Naive thymus-derived CD4-positive, alpha-beta T cell (primary cell): ENCODE data around the gene WIPI1. TPM values are rescaled to one million over a fixed set of nuclear protein-coding genes. Genes with fewer than 3 reads are reported as not detected.
"Not testable (repeated sequence)": the region's sequence is repeated elsewhere in the genome, so short reads cannot be mapped to it uniquely, and the experiment has no call there.

Experiments used
- ATAC-seq: fragments of 150-1000 bp; cut with Tn5 transposase; 2 replicates; pipeline ENCODE4 v1.10.0; 2021; ENCODE audit warnings: mild to moderate bottlenecking, moderate library complexity
- CTCF ChIA-PET: fragments of 350-600 bp; sonication (Branson Sonifier 250); formaldehyde crosslinking; loops from one replicate; lab custom pipeline; 2021; ENCODE audit warnings: antibody characterized with exemption; lab: Charles Lee
- POLR2A ChIA-PET: fragments of 350-600 bp; sonication (Branson Sonifier 250); formaldehyde crosslinking; loops from one replicate; lab custom pipeline; 2021; ENCODE audit warnings: antibody characterized with exemption, inconsistent platforms; lab: Charles Lee
- DNase-seq, 9 donors: peaks; one replicate each; pipeline versions ENCODE4 v3.0.0 to v3.0.0-alpha.2; 2020 to 2022; ENCODE audit warnings: mixed read lengths in 1 of 9
- H3K27ac ChIP-seq: one replicate; pipeline ENCODE4 v1.7.0; 2013; ENCODE audit warnings: mild to moderate bottlenecking, low read depth, low read length, moderate library complexity
- H3K27me3 ChIP-seq, 2 donors: one replicate each; pipeline ENCODE4 v1.7.0; 2013; ENCODE audit warnings: low read length in 2 of 2, mild to moderate bottlenecking in 2 of 2, moderate library complexity in 2 of 2; ENCODE audit not compliant: control insufficient read depth in 2 of 2, insufficient read depth in 2 of 2
- H3K36me3 ChIP-seq, 3 experiments: 1 replicate in 2 of 3; 2 replicates in 1 of 3; pipeline ENCODE4 v1.7.0; 2013; ENCODE audit warnings: low read length in 3 of 3, mild to moderate bottlenecking in 3 of 3, moderate library complexity in 1 of 3; ENCODE audit not compliant: insufficient read depth in 3 of 3, control insufficient read depth in 2 of 3
- H3K4me1 ChIP-seq, 2 donors: one replicate each; pipeline ENCODE4 v1.7.0; 2013; ENCODE audit warnings: low read length in 2 of 2, mild to moderate bottlenecking in 2 of 2, moderate library complexity in 1 of 2; ENCODE audit not compliant: control insufficient read depth in 2 of 2, insufficient read depth in 2 of 2
- H3K4me3 ChIP-seq: 2 replicates; pipeline ENCODE4 v1.7.0; 2013; ENCODE audit warnings: mild to moderate bottlenecking, low read length
- H3K9me3 ChIP-seq, 3 experiments: 1 replicate in 2 of 3; 2 replicates in 1 of 3; pipeline ENCODE4 v1.7.0; 2013; ENCODE audit warnings: low read length in 3 of 3; ENCODE audit not compliant: control insufficient read depth in 2 of 3
- H3K27ac Mint-ChIP-seq, 9 donors: one replicate each; pipeline ENCODE4 v1.8.0; 2020 to 2022; ENCODE audit warnings: mixed read lengths in 9 of 9, mild to moderate bottlenecking in 8 of 9, moderate library complexity in 5 of 9, inconsistent platforms in 2 of 9
- H3K27me3 Mint-ChIP-seq, 5 donors: one replicate each; pipeline ENCODE4 v1.8.0; 2021 to 2022; ENCODE audit warnings: mixed read lengths in 5 of 5, mild to moderate bottlenecking in 1 of 5
- H3K36me3 Mint-ChIP-seq, 5 donors: one replicate each; pipeline ENCODE4 v1.8.0; 2020 to 2022; ENCODE audit warnings: mixed read lengths in 5 of 5, mild to moderate bottlenecking in 3 of 5, inconsistent platforms in 1 of 5
- H3K4me1 Mint-ChIP-seq, 7 donors: one replicate each; pipeline ENCODE4 v1.8.0; 2020 to 2022; ENCODE audit warnings: mixed read lengths in 7 of 7, mild to moderate bottlenecking in 3 of 7, inconsistent platforms in 1 of 7
- H3K4me3 Mint-ChIP-seq, 10 donors: one replicate each; pipeline ENCODE4 v1.8.0; 2020 to 2022; ENCODE audit warnings: mild to moderate bottlenecking in 10 of 10, mixed read lengths in 10 of 10, moderate library complexity in 6 of 10, inconsistent platforms in 2 of 10
- H3K9me3 Mint-ChIP-seq, 11 donors: one replicate each; pipeline ENCODE4 v1.8.0; 2020 to 2022; ENCODE audit warnings: mixed read lengths in 11 of 11, mild to moderate bottlenecking in 4 of 11, inconsistent platforms in 1 of 11, moderate library complexity in 1 of 11
- intact Hi-C, 2 donors: fragments of 100-400 bp; cut with micrococcal nuclease; formaldehyde crosslinking; loops; one replicate each; pipeline ENCODE4 v1.15.1; 2023
- polyA plus RNA-seq, 2 donors: library from polyadenylated mRNA; unstranded; fragments of 300-500 nt; fragmentation: Illumina TruSeq; gene quantifications; one replicate each; pipeline ENCODE4 v1.2.3, GENCODE V29; 2021
- total RNA-seq, 6 experiments: library from RNA in 5 of 6; stranded (reverse) in 5 of 6; gene quantifications; 1 replicate in 5 of 6; 2 replicates in 1 of 6; pipeline ENCODE4 v1.2.3 and lab custom pipeline; 2021 to 2026

Gene WIPI1
- total and polyA plus RNA-seq, 7 experiments from 2014 or later, result 1.7 to 16.5 (median 4.8) TPM

GRCh38 chr17:68413597-68414560 lies 43.4 kb downstream of the WIPI1 start:
- intact Hi-C loops, result loop anchor here (1.0 to 2.0 kb wide), 4 partner anchors 15 to 123 kb away; partner anchors contain the start of genes ARSG (in 1 of the 2) and SLC16A6 (in 1 of the 2)
- peaks cover 8 to 38% (median 15%) of the 10 kb centered on the region in 11 donors for H3K9me3 Mint-ChIP-seq
- not testable (repeated sequence) for H3K36me3 ChIP-seq, H3K9me3 ChIP-seq, H3K27me3 Mint-ChIP-seq, H3K27me3 ChIP-seq
- H3K4me3 Mint-ChIP-seq, result peak overlapping the region; percentile 79 to 98 (median 91)
- ATAC-seq (peak; percentile 72), DNase-seq (peak; percentile 21 to 78 (median 67))
- Histone ChIP-seq H3K4me1 (peaks cover 0 to 18% of the 10 kb centered on the region in 2 donors), H3K4me3 (peak overlapping the region; percentile 32), H3K27ac (peak overlapping the region; percentile 57)
- H3K4me1 Mint-ChIP-seq, result peaks cover 17 to 38% (median 37%) of the 10 kb centered on the region in 7 donors
- H3K27ac Mint-ChIP-seq, result peak overlapping the region; percentile 62 to 96 (median 90)
- ChIA-PET CTCF (interaction anchor here (0.6 to 1.5 kb wide), 2 partner anchors 62 to 67 kb away, joined by 4 to 6 read pairs; no protein-coding TSS in a partner anchor), POLR2A (interaction anchor here (0.9 to 4.8 kb wide), 9 partner anchors 14 to 230 kb away, joined by 3 to 50 read pairs (median 5); partner anchors contain the start of genes AMZ2, ARSG and SLC16A6)
- peaks cover 9 to 46% (median 12%) of the 10 kb centered on the region in 5 donors for H3K36me3 Mint-ChIP-seq

- Mint-ChIP-seq H3K27ac (peak overlapping the region in 1 of 9 donors; percentile 20), H3K36me3 (peaks cover 12 to 43% (median 41%) of the 10 kb centered on the region in 5 donors), H3K9me3 (peaks cover 6 to 52% (median 25%) of the 10 kb centered on the region in 11 donors)
- DNase-seq, H3K4me3 ChIP-seq, intact Hi-C loops, H3K36me3 ChIP-seq, H3K27ac ChIP-seq, H3K4me1 ChIP-seq, H3K9me3 ChIP-seq, H3K4me3 Mint-ChIP-seq, CTCF ChIA-PET, POLR2A ChIA-PET, H3K4me1 Mint-ChIP-seq, ATAC-seq, H3K27me3 Mint-ChIP-seq, H3K27me3 ChIP-seq: not testable (repeated sequence)
Observed at GRCh38 chr17:68407656-68408055, 49.6 kb downstream of the WIPI1 start.

DNA sequence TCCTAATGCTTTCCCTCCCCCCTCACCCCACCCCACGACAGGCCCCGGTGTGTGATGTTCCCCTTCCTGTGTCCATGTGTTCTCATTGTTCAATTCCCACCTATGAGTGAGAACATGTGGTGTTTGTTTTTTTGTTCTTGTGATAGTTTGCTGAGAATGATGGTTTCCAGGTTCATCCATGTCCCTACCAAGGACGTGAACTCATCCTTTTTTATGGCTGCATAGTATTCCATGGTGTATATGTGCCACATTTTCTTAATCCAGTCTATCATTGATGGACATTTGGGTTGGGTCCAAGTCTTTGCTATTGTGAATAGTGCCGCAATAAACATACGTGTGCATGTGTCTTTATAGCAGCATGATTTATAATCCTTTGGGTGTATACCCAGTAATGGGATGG lies 53.5 kb downstream of the WIPI1 start:
- peaks cover 1 to 20% of the 10 kb centered on the region in 2 donors for H3K4me1 ChIP-seq
- H3K36me3 Mint-ChIP-seq, result peaks cover 12 to 45% (median 35%) of the 10 kb centered on the region in 5 donors
- H3K27ac Mint-ChIP-seq, POLR2A ChIA-PET, H3K9me3 ChIP-seq, H3K4me3 ChIP-seq, ATAC-seq, H3K27ac ChIP-seq, H3K36me3 ChIP-seq, CTCF ChIA-PET, H3K27me3 Mint-ChIP-seq, DNase-seq, H3K27me3 ChIP-seq, H3K4me3 Mint-ChIP-seq: not testable (repeated sequence)
- intact Hi-C loops, result loop anchor here in 1 of 2 donors (5.0 kb wide), 1 partner anchor 33 kb away; no protein-coding TSS in a partner anchor
- H3K9me3 Mint-ChIP-seq, result peaks cover 4 to 44% (median 22%) of the 10 kb centered on the region in 11 donors
- H3K4me1 Mint-ChIP-seq, result peaks cover 5 to 26% (median 19%) of the 10 kb centered on the region in 7 donors

- H3K4me1 Mint-ChIP-seq, result peaks cover 8 to 31% (median 25%) of the 10 kb centered on the region in 7 donors
- no peak overlapping the region for H3K4me3 Mint-ChIP-seq
- H3K9me3 Mint-ChIP-seq, result peaks cover 4 to 44% (median 22%) of the 10 kb centered on the region in 11 donors
- Histone ChIP-seq H3K27ac (no peak overlapping the region), H3K4me3 (no peak overlapping the region), H3K4me1 (peaks cover 7 to 27% of the 10 kb centered on the region in 2 donors), H3K36me3 (no peaks in the 10 kb centered on the region), H3K27me3 (no peaks in the 10 kb centered on the region), H3K9me3 (no peaks in the 10 kb centered on the region)
- ATAC-seq (no peak), DNase-seq (no peak)
- CTCF ChIA-PET, result no interaction called here
- no peaks in the 10 kb centered on the region for H3K27me3 Mint-ChIP-seq
- H3K36me3 Mint-ChIP-seq, result peaks cover 12 to 45% (median 35%) of the 10 kb centered on the region in 5 donors
- POLR2A ChIA-PET, result interaction anchor here (0.7 to 1.3 kb wide), 3 partner anchors 13 to 223 kb away, joined by 3 to 4 read pairs (median 3); no protein-coding TSS in a partner anchor
- no peak overlapping the region for H3K27ac Mint-ChIP-seq
- intact Hi-C loops, result loop anchor here in 1 of 2 donors (5.0 kb wide), 1 partner anchor 34 kb away; no protein-coding TSS in a partner anchor
Observed at GRCh38 chr17:68403122-68403521, 54.2 kb downstream of the WIPI1 start.

DNA sequence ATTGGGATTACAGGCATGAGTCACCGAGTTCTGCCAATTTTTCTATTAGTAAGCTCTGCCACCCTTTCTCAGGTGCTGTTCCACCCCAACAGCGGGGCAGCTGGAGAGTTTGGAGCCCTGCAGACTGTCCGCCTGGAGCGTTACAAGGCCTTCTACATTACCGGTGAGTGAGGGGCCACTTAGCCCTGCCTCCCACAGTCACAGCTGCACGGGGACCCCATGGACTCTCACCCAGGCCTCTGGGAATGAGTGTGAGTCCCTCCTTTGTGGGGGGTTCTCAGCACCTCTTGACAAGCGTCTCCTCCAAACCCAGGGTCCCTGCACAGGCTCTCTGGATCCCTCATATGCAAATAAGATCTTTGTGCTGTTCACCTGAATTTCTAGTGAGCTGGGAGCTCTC lies 56.0 kb downstream of the WIPI1 start:
- CTCF ChIA-PET, result interaction anchor here (0.7 kb wide), 1 partner anchor 17 kb away, joined by 3 read pairs; no protein-coding TSS in a partner anchor
- POLR2A ChIA-PET, result interaction anchor here (1.5 to 3.9 kb wide), 3 partner anchors 51 to 109 kb away, joined by 3 to 26 read pairs (median 4); partner anchors contain the start of genes ARSG and SLC16A6
- Histone ChIP-seq H3K27me3 (no peaks in the 10 kb centered on the region), H3K4me3 (no peak overlapping the region), H3K36me3 (no peaks in the 10 kb centered on the region), H3K9me3 (no peaks in the 10 kb centered on the region), H3K4me1 (peaks cover 13 to 34% of the 10 kb centered on the region in 2 donors), H3K27ac (no peak overlapping the region)
- Mint-ChIP-seq H3K27me3 (no peaks in the 10 kb centered on the region), H3K4me3 (no peak overlapping the region), H3K27ac (no peak overlapping the region), H3K4me1 (peaks cover 15 to 37% (median 35%) of the 10 kb centered on the region in 7 donors), H3K9me3 (peaks cover 0 to 29% (median 11%) of the 10 kb centered on the region in 11 donors), H3K36me3 (peaks cover 0 to 32% (median 28%) of the 10 kb centered on the region in 5 donors)
- DNase-seq, result no peak
- intact Hi-C loops, result loop anchor here in 1 of 2 donors (5.0 kb wide), 1 partner anchor 36 kb away; no protein-coding TSS in a partner anchor
- ATAC-seq, result no peak

- no peak overlapping the region for H3K4me3 ChIP-seq
- intact Hi-C loops, result loop anchor here in 1 of 2 donors (5.0 kb wide), 1 partner anchor 37 kb away; no protein-coding TSS in a partner anchor
- Mint-ChIP-seq H3K27me3 (no peaks in the 10 kb centered on the region), H3K9me3 (peaks cover 0 to 24% (median 10%) of the 10 kb centered on the region in 11 donors), H3K4me3 (peak overlapping the region in 4 of 10 donors; percentile 11 to 63 (median 52)), H3K27ac (peak overlapping the region in 6 of 9 donors; percentile 21 to 76 (median 58)), H3K36me3 (peaks cover 0 to 29% (median 23%) of the 10 kb centered on the region in 5 donors), H3K4me1 (peaks cover 15 to 37% (median 35%) of the 10 kb centered on the region in 7 donors)
- ChIA-PET POLR2A (interaction anchor here (0.9 to 3.9 kb wide), 8 partner anchors 14 to 108 kb away, joined by 3 to 26 read pairs (median 4); partner anchors contain the start of genes ARSG and SLC16A6), CTCF (interaction anchor here (1.4 kb wide), 1 partner anchor 81 kb away, joined by 4 read pairs; no protein-coding TSS in a partner anchor)
- no peak for ATAC-seq
- H3K27ac ChIP-seq, result no peak overlapping the region
- DNase-seq, result no peak
- H3K36me3 ChIP-seq, result no peaks in the 10 kb centered on the region
- H3K4me1 ChIP-seq, result peaks cover 13 to 34% of the 10 kb centered on the region in 2 donors
- no peaks in the 10 kb centered on the region for H3K27me3 ChIP-seq
- peaks cover 0 to under 1% (median 0%) of the 10 kb centered on the region in 3 experiments for H3K9me3 ChIP-seq
Observed at GRCh38 chr17:68400404-68400735, 56.9 kb downstream of the WIPI1 start.
